Psoas muscle (tissue), 8 donors: ENCODE measurements around the gene TRAF3. TPM values are rescaled to one million over a fixed set of nuclear protein-coding genes. Genes with fewer than 3 reads are reported as not detected.

ENCODE experiments used
- ATAC-seq, 4 donors: fragments of 200-7000 bp; cut with Tn5 transposase; one replicate each; pipeline ENCODE4 v1.9.1; 2020; ENCODE audit warnings: moderate library complexity in 3 of 4, mild to moderate bottlenecking in 2 of 4
- DNase-seq, 2 donors: peaks; one replicate each; pipeline ENCODE4 v3.0.0-alpha.2; 2020
- H3K27ac ChIP-seq: fragments of 200-600 bp; one replicate; pipeline ENCODE4 v1.8.0; 2022
- H3K27me3 ChIP-seq, 3 donors: fragments of 200-600 bp in 1 of 3; one replicate each; pipeline versions ENCODE4 v1.6.1 to v1.8.0; 2013 to 2022; ENCODE audit warnings: low read length in 2 of 3, mild to moderate bottlenecking in 2 of 3, moderate library complexity in 1 of 3; ENCODE audit not compliant: insufficient read depth in 3 of 3
- H3K36me3 ChIP-seq, 2 donors: fragments of 200-600 bp in 1 of 2; one replicate each; pipeline versions ENCODE4 v1.6.1 to v1.8.0; 2013 to 2022; ENCODE audit warnings: low read depth in 1 of 2, mild to moderate bottlenecking in 1 of 2, moderate library complexity in 1 of 2; ENCODE audit not compliant: insufficient read depth in 1 of 2
- H3K4me1 ChIP-seq: fragments of 200-600 bp; one replicate; pipeline ENCODE4 v1.8.0; 2022
- H3K4me3 ChIP-seq: fragments of 200-600 bp; one replicate; pipeline ENCODE4 v1.8.0; 2022; ENCODE audit warnings: mild to moderate bottlenecking
- H3K9me3 ChIP-seq: fragments of 200-600 bp; one replicate; pipeline ENCODE4 v1.8.0; 2022
- WGBS, 3 donors: extraction: QIAGEN DNeasy Blood & Tissue Kit; methylation state at CpG; one replicate each; pipeline versions ENCODE4 v1.1.6 to v1.1.7; 2013; 5-methylcytosine and 5-hydroxymethylcytosine counted together
- intact Hi-C, 2 donors: fragments of 100-400 bp; cut with DNase I; formaldehyde crosslinking; loops; one replicate each; pipeline versions ENCODE4 v1.11.0 to v1.14.2; 2022
- polyA plus RNA-seq, 3 donors: library from polyadenylated mRNA; stranded (reverse); fragments of 200-250 nt; gene quantifications; one replicate each; pipeline ENCODE4 v1.2.3, GENCODE V29; 2013
- total RNA-seq, 4 donors: library from RNA; stranded (reverse); fragmentation: NEBNext Ultra II Directional in 2 of 4; extraction: Animal tissue kit (Norgen Biotek cat#: 25700) in 2 of 4; gene quantifications; one replicate each; pipeline versions ENCODE4 v1.2.1 to v1.2.4, GENCODE V29; 2021 to 2023
- TF ChIP-seq, protein P1 (sequence below): fragments of 200-600 bp; IDR thresholded peaks from one replicate; pipeline ENCODE4 v1.8.0; 2022; ENCODE audit warnings: antibody characterized with exemption
- donor health status: healthy with polysubstance abuse.
- donor health status: DM: no; HTN: no; CAD: no; lungs with moderate emphysema.
- donor health status: Bipolar disorder and iron deficiency.
- donor health status: healthy.
- donor health status: DM: yes; HTN: yes; CAD: no.
- donor health status: DM: no; HTN: no; CAD: no.
- donor health status: DM: no; HTN: no; CAD: no.
- donor health status: DM: yes; HTN: yes; CAD: no.

TRAF3 gene
- total and polyA plus RNA-seq, 7 donors: 3.3 to 16.3 (median 8.1) TPM

- Histone ChIP-seq H3K36me3 (peaks cover 7 to 91% of the 10 kb centered on the region in 2 donors), H3K27me3 (no peaks in the 10 kb centered on the region), H3K4me1 (no peaks in the 10 kb centered on the region), H3K9me3 (no peaks in the 10 kb centered on the region), H3K4me3 (no peak overlapping the region), H3K27ac (no peak overlapping the region)
- WGBS, 3 donors: 90 to 93% (median 91%) methylated on average over 43 of the region's 43 CpGs
- TF ChIP-seq, protein P1, sequence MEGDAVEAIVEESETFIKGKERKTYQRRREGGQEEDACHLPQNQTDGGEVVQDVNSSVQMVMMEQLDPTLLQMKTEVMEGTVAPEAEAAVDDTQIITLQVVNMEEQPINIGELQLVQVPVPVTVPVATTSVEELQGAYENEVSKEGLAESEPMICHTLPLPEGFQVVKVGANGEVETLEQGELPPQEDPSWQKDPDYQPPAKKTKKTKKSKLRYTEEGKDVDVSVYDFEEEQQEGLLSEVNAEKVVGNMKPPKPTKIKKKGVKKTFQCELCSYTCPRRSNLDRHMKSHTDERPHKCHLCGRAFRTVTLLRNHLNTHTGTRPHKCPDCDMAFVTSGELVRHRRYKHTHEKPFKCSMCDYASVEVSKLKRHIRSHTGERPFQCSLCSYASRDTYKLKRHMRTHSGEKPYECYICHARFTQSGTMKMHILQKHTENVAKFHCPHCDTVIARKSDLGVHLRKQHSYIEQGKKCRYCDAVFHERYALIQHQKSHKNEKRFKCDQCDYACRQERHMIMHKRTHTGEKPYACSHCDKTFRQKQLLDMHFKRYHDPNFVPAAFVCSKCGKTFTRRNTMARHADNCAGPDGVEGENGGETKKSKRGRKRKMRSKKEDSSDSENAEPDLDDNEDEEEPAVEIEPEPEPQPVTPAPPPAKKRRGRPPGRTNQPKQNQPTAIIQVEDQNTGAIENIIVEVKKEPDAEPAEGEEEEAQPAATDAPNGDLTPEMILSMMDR: no peak
- intact Hi-C loops: no loop called here
- ATAC-seq (peak in 2 of 4 donors; percentile 9 to 15), DNase-seq (no peak)
Measured at GRCh38 chr14:102939820-102940561, 162.7 kb downstream of the TRAF3 start.

DNA sequence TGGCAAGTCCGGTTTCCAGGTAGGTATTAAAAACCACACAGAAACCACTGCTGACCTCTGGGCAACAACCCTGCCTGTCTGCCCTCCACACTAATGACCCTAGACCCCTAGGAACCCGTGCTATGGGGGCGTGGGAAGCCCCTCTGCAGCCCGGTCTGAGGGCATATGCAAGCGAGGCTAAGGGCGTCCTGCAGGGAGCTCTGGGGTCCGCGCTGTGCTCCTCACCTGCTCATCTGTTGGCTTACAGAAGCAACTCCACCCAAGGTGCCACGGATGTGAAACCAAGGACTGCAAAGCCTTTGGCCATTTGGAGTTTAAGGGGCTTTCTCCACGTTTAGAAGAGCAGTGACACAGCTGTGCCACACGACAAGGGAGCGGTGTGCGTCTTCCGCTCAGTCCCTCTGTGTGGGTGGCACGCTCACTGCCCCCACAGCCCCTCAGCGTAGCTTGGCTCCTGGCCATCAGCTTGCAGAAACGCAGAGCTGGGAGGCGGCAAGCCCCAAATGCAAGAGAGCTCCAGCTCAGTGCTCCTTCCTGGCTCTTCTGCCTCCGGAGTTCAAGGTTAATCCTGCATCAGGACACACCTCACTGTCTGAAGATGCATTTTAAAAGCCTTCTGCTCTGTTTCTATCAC, 163.6 kb downstream of the TRAF3 start:
- DNase-seq: no peak
- intact Hi-C loops: no loop called here
- WGBS, 3 donors: 83 to 85% (median 85%) methylated on average over 19 of the region's 19 CpGs

GRCh38 chr14:102941419-102942011, 164.3 kb downstream of the TRAF3 start:
- Histone ChIP-seq H3K4me3 (no peak overlapping the region), H3K36me3 (peaks cover 9 to 100% of the 10 kb centered on the region in 2 donors), H3K27ac (no peak overlapping the region), H3K9me3 (no peaks in the 10 kb centered on the region), H3K4me1 (no peaks in the 10 kb centered on the region), H3K27me3 (no peaks in the 10 kb centered on the region)
- TF ChIP-seq, protein P1: no peak
- WGBS, 3 donors: 84 to 85% (median 85%) methylated on average over 10 of the region's 10 CpGs
- intact Hi-C loops: no loop called here
- DNase-seq: no peak
- no peak for ATAC-seq

More for the DNA sequence above, 163.6 kb downstream of the TRAF3 start:
- Histone ChIP-seq H3K27me3 (no peaks in the 10 kb centered on the region), H3K4me1 (no peaks in the 10 kb centered on the region), H3K9me3 (no peaks in the 10 kb centered on the region), H3K4me3 (no peak overlapping the region), H3K36me3 (peaks cover 7 to 99% of the 10 kb centered on the region in 2 donors), H3K27ac (no peak overlapping the region)
- ATAC-seq: no peak
- TF ChIP-seq, protein P1: no peak

- intact Hi-C loops: no loop called here
Measured at GRCh38 chr14:102942069-102942468, 164.8 kb downstream of the TRAF3 start.

More at GRCh38 chr14:102942069-102942468, 164.8 kb downstream of the TRAF3 start:
- no peaks in the 10 kb centered on the region for H3K4me1 ChIP-seq
- whole genome bisulfite sequencing, 3 donors: 92 to 94% (median 92%) methylated on average over 12 to 13 of the region's 13 CpGs
- H3K27ac ChIP-seq: no peak overlapping the region
- no peaks in the 10 kb centered on the region for H3K9me3 ChIP-seq
- H3K4me3 ChIP-seq: no peak overlapping the region
- DNase-seq (no peak), ATAC-seq (no peak)
- no peaks in the 10 kb centered on the region for H3K27me3 ChIP-seq
- H3K36me3 ChIP-seq: peaks cover 10 to 100% of the 10 kb centered on the region in 2 donors
- TF ChIP-seq, protein P1: no peak
